Activated T-cell treated with anti-CD3 and anti-CD28 coated beads, Interleukin-2, amount 50 U/mL, for 72 hours (primary cell): Measurements from ENCODE around the gene RFX7. TPM values are rescaled to one million over a fixed set of nuclear protein-coding genes. Genes with fewer than 3 reads are reported as not detected.

Experiments
- ATAC-seq, 2 donors: fragments of 150-1000 bp; cut with Tn5 transposase; replicated peaks in 1 of 2; 2 replicates each; pipeline ENCODE4 v1.10.0; 2021; ENCODE audit warnings: moderate library complexity in 2 of 2, mild to moderate bottlenecking in 1 of 2
- DNase-seq, 2 donors: peaks; one replicate each; pipeline ENCODE4 v3.0.0; 2021 to 2022; ENCODE audit warnings: mixed read lengths in 1 of 2
- H3K27ac Mint-ChIP-seq: one replicate; pipeline ENCODE4 v1.8.0; 2022; ENCODE audit warnings: mild to moderate bottlenecking, moderate library complexity, mixed read lengths
- H3K27me3 Mint-ChIP-seq: one replicate; pipeline ENCODE4 v1.8.0; 2022; ENCODE audit warnings: low read depth, mixed read lengths
- H3K36me3 Mint-ChIP-seq, 2 donors: one replicate each; pipeline ENCODE4 v1.8.0; 2022; ENCODE audit warnings: mixed read lengths in 2 of 2, mild to moderate bottlenecking in 1 of 2; ENCODE audit not compliant: insufficient read depth in 2 of 2
- H3K4me1 Mint-ChIP-seq: one replicate; pipeline ENCODE4 v1.8.0; 2022; ENCODE audit warnings: low read depth, mixed read lengths
- H3K4me3 Mint-ChIP-seq, 2 donors: one replicate each; pipeline ENCODE4 v1.8.0; 2022; ENCODE audit warnings: mild to moderate bottlenecking in 2 of 2, mixed read lengths in 2 of 2, moderate library complexity in 2 of 2
- H3K9me3 Mint-ChIP-seq, 2 donors: one replicate each; pipeline ENCODE4 v1.8.0; 2022; ENCODE audit warnings: mixed read lengths in 2 of 2
- total RNA-seq, 2 donors: library from RNA; stranded (reverse); gene quantifications; one replicate each; pipeline ENCODE4 v1.2.3, GENCODE V29; 2022

Gene RFX7
- total RNA-seq, 2 donors from 2014 or later: 37.3 to 44.4 TPM

GRCh38 chr15:56042498-56042897, 201.2 kb downstream of the RFX7 start:
- Mint-ChIP-seq H3K9me3 (peaks cover 9 to 15% of the 10 kb centered on the region in 2 donors), H3K4me3 (peak overlapping the region; percentile 24 to 41), H3K27me3 (no peaks in the 10 kb centered on the region), H3K36me3 (peaks cover 12 to 17% of the 10 kb centered on the region in 2 donors), H3K27ac (no peak overlapping the region), H3K4me1 (peaks cover 60% of the 10 kb centered on the region)
- no peak for DNase-seq
- no peak for ATAC-seq

GRCh38 chr15:56042031-56042430, 201.6 kb downstream of the RFX7 start:
- H3K4me3 Mint-ChIP-seq: peak overlapping the region; percentile 24 to 41
- no peak overlapping the region for H3K27ac Mint-ChIP-seq
- no peaks in the 10 kb centered on the region for H3K27me3 Mint-ChIP-seq
- peaks cover 64% of the 10 kb centered on the region for H3K4me1 Mint-ChIP-seq
- no peak for DNase-seq
- peaks cover 9 to 15% of the 10 kb centered on the region in 2 donors for H3K9me3 Mint-ChIP-seq
- ATAC-seq: no peak
- peaks cover 12 to 17% of the 10 kb centered on the region in 2 donors for H3K36me3 Mint-ChIP-seq

DNA sequence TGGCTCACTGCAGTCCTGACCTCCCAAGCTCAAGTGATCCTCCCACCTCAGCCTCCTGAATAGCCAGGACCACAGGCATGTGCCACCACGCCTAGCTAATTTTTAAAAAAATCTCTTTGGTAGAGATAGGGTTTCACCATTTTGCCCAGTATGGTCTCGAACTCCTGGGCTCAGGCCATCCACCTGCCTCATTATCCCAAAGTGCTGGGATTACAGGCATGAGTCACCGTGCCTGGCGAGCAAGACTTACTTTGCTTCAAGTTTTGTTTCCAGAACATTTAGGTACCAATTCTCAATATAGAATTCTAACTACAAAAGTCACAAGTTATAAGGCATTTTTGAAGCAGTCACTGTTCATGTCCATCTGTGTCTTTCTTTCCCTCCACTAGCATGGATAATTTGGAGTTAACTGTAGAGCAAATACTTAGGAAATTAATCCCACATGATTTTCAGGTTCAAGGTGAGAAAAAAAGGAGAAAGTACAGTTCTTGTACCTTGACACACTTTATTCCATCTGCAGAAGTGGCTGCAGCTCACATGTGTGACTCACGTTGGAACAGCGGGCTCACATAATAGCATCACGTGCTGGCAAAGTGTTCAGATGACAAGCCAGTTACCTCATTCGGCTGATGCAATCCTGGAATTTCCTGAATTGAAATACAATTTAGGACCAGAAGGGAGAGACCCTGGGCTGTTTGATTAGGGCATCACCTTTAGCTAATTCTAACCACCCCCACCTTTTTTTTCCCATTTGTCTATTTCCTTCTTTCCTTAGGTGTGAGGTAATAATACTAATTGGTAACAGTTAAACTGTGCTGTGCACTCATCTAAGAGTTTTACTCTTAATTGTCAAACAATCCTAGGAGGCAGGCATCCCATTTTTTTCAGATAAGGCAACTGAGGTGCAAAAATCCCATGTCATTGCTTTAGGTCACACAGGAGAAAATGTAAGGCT, 203.3 kb downstream of the RFX7 start:
- peak in 1 of 2 donors; percentile 29 for ATAC-seq
- Mint-ChIP-seq H3K4me1 (peaks cover 75% of the 10 kb centered on the region), H3K9me3 (peaks cover 12% of the 10 kb centered on the region in 2 donors), H3K27ac (peak overlapping the region; percentile 86), H3K36me3 (peaks cover 14 to 17% of the 10 kb centered on the region in 2 donors), H3K27me3 (no peaks in the 10 kb centered on the region), H3K4me3 (peak overlapping the region in 1 of 2 donors; percentile 33)
- peak in 1 of 2 donors; percentile 34 for DNase-seq

DNA sequence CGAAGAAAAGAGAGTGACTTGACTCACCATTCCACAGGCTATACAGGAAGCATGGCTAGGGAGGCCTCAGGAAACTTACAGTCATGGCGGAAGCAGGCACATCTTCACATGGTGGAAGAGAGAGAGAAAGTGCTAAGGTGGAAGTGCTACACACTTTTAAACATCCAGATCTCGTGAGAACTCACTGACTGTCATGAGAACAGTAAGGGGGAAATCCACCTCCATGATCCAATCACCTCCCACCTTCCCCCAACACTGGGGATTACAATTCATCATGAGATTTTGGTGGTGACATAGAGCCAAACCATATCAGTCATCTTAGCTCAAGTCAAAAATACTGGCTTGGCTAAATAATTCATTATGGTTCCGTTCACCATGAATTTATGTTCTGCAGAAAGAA, 205.0 kb downstream of the RFX7 start:
- Mint-ChIP-seq H3K4me1 (peaks cover 79% of the 10 kb centered on the region), H3K4me3 (peak overlapping the region in 1 of 2 donors; percentile 3)
- peak in 1 of 2 donors; percentile 9 for ATAC-seq

DNA sequence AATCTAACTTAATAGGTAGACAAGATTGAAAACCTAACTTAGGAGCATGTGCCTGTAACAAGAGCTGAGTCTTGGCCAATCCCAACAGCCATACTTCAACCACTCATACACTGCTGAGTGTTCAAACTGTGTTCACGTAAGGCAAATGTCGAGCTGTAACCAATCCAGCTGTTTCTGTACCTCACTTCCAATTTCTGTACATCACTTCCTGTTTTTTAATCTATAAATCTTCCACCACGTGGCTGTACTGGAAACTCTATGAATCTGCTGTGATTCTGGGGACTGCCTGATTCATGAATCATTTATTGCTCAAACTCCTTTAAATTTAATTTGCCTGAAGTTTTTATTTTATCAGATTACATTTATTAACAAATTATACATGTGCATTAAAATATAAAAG, 205.7 kb downstream of the RFX7 start:
- DNase-seq: peak in 1 of 2 donors; percentile 11
- peaks cover 4 to 6% of the 10 kb centered on the region in 2 donors for H3K9me3 Mint-ChIP-seq
- H3K4me3 Mint-ChIP-seq: no peak overlapping the region
- peaks cover 72% of the 10 kb centered on the region for H3K4me1 Mint-ChIP-seq
- H3K36me3 Mint-ChIP-seq: peaks cover 6 to 11% of the 10 kb centered on the region in 2 donors
- peak overlapping the region; percentile 52 for H3K27ac Mint-ChIP-seq
- ATAC-seq: peak; percentile 46 to 57
- no peaks in the 10 kb centered on the region for H3K27me3 Mint-ChIP-seq

More for the DNA sequence above, 205.0 kb downstream of the RFX7 start:
- Mint-ChIP-seq H3K27ac (peak overlapping the region; percentile 2), H3K27me3 (no peaks in the 10 kb centered on the region), H3K36me3 (peaks cover 9 to 12% of the 10 kb centered on the region in 2 donors), H3K9me3 (peaks cover 7% of the 10 kb centered on the region in 2 donors)
- no peak for DNase-seq

Other genes with a start within 250 kb of the RFX7 start
- gene TEX9, start 121.5 kb upstream of the RFX7 start, total RNA-seq: 1 to 10 TPM; 1.2 to 2.6 TPM
- gene MNS1, start 221.3 kb upstream of the RFX7 start, total RNA-seq: under 1 TPM in 1 of 2 donors, not detected in 1; 0.19 TPM